OCI-LY7 (cell line): Measurements from ENCODE around the gene TMPRSS5.

Source experiments
- EZH2phosphoT487 ChIP-seq: fragments of 200-600 bp; sonication (generic); IDR thresholded peaks from 2 replicates; pipeline ENCODE4 v1.6.1; 2018; ENCODE audit warnings: low read depth, borderline replicate concordance, mild to moderate bottlenecking, mixed run types, antibody characterized with exemption, low read length, moderate library complexity, mixed read lengths
- TF ChIP-seq, protein P1 (sequence below): fragments of 200-600 bp; sonication (generic); conservative IDR thresholded peaks from 2 replicates; pipeline ENCODE4 v1.5.1; 2014; ENCODE audit warnings: mild to moderate bottlenecking, antibody characterized with exemption, low read length, moderate library complexity, mixed read lengths

DNA sequence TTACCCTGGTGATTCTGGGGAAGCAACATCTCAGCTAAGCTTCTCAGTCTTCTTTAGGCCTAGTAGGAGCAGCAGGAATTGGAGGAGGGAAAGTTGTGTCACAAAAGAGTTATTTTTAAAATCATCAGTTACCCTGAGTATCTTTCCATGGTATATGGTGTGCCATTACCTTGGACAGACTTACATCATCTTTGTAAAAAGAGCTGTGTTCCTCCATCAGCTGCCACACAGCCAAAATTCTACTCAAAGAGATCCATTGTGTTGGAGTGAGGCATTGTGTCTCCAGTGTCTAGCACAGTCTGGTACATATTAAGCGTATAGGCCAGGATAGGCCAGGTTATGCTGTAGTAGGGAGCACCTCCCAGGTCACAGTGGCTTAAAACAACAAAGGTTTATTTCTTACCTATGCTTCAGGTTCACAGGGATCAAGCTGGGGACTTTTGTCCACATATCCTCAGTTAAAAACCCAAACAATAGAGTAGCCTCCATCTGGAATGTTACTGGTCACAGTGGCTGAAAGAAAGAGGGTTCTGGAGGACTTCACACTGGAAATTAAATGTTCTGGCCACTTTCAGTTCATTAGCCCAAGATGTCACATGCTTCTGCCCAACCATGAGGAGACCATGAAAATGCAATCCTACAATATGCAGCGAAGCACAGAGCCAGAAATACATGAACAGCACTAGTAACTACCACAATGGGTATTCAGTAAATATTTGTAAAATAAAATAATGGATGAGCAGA is 9.9 kb upstream of the TMPRSS5 start:
- TF ChIP-seq, protein P1, sequence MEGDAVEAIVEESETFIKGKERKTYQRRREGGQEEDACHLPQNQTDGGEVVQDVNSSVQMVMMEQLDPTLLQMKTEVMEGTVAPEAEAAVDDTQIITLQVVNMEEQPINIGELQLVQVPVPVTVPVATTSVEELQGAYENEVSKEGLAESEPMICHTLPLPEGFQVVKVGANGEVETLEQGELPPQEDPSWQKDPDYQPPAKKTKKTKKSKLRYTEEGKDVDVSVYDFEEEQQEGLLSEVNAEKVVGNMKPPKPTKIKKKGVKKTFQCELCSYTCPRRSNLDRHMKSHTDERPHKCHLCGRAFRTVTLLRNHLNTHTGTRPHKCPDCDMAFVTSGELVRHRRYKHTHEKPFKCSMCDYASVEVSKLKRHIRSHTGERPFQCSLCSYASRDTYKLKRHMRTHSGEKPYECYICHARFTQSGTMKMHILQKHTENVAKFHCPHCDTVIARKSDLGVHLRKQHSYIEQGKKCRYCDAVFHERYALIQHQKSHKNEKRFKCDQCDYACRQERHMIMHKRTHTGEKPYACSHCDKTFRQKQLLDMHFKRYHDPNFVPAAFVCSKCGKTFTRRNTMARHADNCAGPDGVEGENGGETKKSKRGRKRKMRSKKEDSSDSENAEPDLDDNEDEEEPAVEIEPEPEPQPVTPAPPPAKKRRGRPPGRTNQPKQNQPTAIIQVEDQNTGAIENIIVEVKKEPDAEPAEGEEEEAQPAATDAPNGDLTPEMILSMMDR, result no peak
- TF ChIP-seq EZH2phosphoT487, result no peak
